Epithelial cell of proximal tubule (primary cell): Measurements from ENCODE around the gene UGT1A8. TPM values are rescaled to one million over a fixed set of nuclear protein-coding genes. Genes with fewer than 3 reads are reported as not detected.
"Not testable (repeated sequence)": the region's sequence is repeated elsewhere in the genome, so short reads cannot be mapped to it uniquely, and the experiment has no call there.

Source experiments
- DNase-seq: peaks from one replicate; pipeline ENCODE4 v3.0.0-alpha.2; 2011; ENCODE audit warnings: low read depth
- H3K4me3 ChIP-seq: 2 replicates; pipeline ENCODE4 v1.5.1; 2011; ENCODE audit warnings: low read depth, mild to moderate bottlenecking, low read length
- CTCF ChIP-seq: conservative IDR thresholded peaks from 2 replicates; pipeline ENCODE4 v1.5.1; 2012; ENCODE audit warnings: low read depth, mild to moderate bottlenecking, low read length
- total RNA-seq: library from RNA; depleted of rRNA; stranded (reverse); fragments of >200 nt; gene quantifications from 2 replicates; pipeline ENCODE4 v1.2.3, GENCODE V29; 2015

UGT1A8 gene
- total RNA-seq, 1 donor from 2014 or later: not detected

GRCh38 chr2:233643128-233643527 lies 25.7 kb downstream of the UGT1A8 start:
- peak; percentile 49 for TF ChIP-seq CTCF
- DNase-seq: no peak
- no peak overlapping the region for H3K4me3 ChIP-seq

- not testable (repeated sequence) for DNase-seq, H3K4me3 ChIP-seq
Observed at GRCh38 chr2:233646033-233646432, 28.6 kb downstream of the UGT1A8 start.

DNA sequence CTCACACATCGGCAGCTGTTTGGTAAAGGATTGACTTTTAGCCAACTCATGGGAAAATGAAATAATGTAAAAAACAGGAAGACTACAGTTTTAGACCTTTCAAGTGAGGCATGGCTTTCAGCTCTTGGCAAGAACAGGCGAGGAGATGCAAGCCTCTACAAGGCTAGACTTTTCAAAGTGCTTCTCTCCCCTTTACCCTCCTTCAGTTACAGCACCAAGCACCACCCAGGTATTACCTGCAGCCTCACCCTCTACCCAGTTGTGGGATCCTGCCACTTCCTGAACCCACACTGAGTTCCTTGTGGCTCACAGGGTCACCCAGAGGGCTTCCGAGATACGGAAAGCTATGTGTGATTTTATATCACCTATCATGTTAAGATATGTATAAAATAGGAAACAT lies 33.5 kb downstream of the UGT1A8 start:
- TF ChIP-seq CTCF: no peak
- DNase-seq: no peak
- no peak overlapping the region for H3K4me3 ChIP-seq

GRCh38 chr2:233651430-233651829 lies 34.0 kb downstream of the UGT1A8 start:
- H3K4me3 ChIP-seq: no peak overlapping the region
- TF ChIP-seq CTCF: no peak
- DNase-seq: no peak

DNA sequence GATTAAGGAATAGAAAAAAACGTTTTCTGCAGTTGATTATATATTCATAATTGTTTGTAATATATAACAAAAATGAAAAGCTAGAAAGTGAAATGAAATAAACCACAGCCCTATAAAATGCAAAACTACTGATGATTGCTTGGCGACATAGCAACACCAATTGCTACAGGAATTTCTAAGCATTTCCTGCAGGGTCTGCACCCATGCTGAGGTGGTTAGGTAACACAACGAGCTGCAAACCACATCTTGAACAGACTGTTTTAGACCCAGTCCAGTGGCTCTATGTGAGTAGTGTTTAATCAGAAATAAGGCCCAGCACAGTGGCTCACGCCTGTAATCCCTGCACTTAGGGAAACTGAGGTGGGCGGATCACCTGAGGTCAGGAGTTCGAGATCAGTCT lies 37.1 kb downstream of the UGT1A8 start:
- no peak overlapping the region for H3K4me3 ChIP-seq
- TF ChIP-seq CTCF: no peak
- no peak for DNase-seq

DNA sequence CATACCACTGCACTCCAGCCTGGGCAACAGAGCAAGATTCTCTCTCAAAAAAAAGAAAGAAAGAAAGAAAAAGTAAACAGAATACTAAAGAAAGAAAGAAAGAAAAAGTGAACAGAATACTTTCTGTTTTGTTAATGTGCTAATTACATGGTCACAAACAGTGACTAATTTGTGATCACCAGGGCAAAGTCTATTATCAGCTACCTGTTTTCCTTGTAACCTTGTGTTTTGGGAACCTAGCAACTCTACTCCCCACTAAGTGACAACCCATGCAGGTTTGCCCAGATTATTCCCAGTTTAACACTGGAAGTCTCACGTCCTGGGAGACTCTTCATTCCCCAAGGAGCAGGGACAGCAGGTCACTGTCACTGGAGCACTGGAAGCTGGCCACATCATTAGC lies 37.6 kb downstream of the UGT1A8 start:
- DNase-seq: no peak
- H3K4me3 ChIP-seq: no peak overlapping the region
- TF ChIP-seq CTCF: no peak

GRCh38 chr2:233655943-233656342 lies 38.5 kb downstream of the UGT1A8 start:
- DNase-seq, H3K4me3 ChIP-seq: not testable (repeated sequence)

DNA sequence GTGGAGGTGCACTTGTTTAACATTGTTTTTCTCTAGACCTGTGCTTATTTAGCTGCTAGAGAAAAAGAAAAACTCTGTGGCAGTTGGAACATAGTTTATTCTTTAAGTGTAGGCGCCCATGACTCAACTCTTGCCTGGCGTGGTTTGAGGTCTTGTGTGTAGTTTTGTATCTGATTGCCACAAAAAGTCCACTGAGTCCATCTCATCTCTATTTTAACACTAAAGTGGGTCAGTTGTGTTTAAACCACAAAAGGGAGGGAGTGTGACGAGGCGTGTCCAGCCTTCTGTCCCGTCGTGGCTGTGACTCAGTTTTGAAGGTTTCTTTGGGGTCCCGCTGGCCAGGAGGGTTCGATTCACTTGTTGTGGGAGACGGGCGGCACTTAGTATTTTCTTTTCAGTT lies 39.0 kb downstream of the UGT1A8 start:
- no peak for DNase-seq
- no peak overlapping the region for H3K4me3 ChIP-seq
- no peak for TF ChIP-seq CTCF
